GM23248 (cell line): Measurements from ENCODE around the gene SLC29A3. TPM values are rescaled to one million over a fixed set of nuclear protein-coding genes. Genes with fewer than 3 reads are reported as not detected.
"Not testable (repeated sequence)": the region's sequence is repeated elsewhere in the genome, so short reads cannot be mapped to it uniquely, and the experiment has no call there.

Experiments used
- DNase-seq: peaks from one replicate; pipeline ENCODE4 v3.0.0-alpha.2; 2015
- H2AFZ ChIP-seq: fragments of 200-600 bp; sonication (generic); 2 replicates; pipeline ENCODE4 v1.6.1; 2016; ENCODE audit warnings: antibody characterized with exemption
- H3F3A ChIP-seq: fragments of 200-600 bp; sonication (generic); 2 replicates; pipeline ENCODE4 v1.6.1; 2016; ENCODE audit warnings: mild to moderate bottlenecking, antibody characterized with exemption, mixed run types; ENCODE audit not compliant: insufficient read depth
- H3K27ac ChIP-seq: fragments of 200-600 bp; sonication (generic); 2 replicates; pipeline ENCODE4 v1.5.1; 2016; ENCODE audit warnings: mild to moderate bottlenecking
- H3K27me3 ChIP-seq: fragments of 200-600 bp; sonication (generic); replicated peaks from 2 replicates; pipeline ENCODE4 v1.6.1; 2016; ENCODE audit warnings: mild to moderate bottlenecking; ENCODE audit not compliant: insufficient read depth
- H3K36me3 ChIP-seq: fragments of 200-600 bp; sonication (generic); 2 replicates; pipeline ENCODE4 v1.6.1; 2016; ENCODE audit warnings: low read depth, mild to moderate bottlenecking
- H3K4me1 ChIP-seq: fragments of 200-600 bp; sonication (generic); 2 replicates; pipeline ENCODE4 v1.6.1; 2016; ENCODE audit warnings: mild to moderate bottlenecking; ENCODE audit not compliant: insufficient read depth
- H3K4me2 ChIP-seq: fragments of 200-600 bp; sonication (generic); one replicate; pipeline ENCODE4 v1.6.1; 2016; ENCODE audit warnings: mild to moderate bottlenecking; ENCODE audit not compliant: unreplicated experiment
- H3K4me3 ChIP-seq: fragments of 200-600 bp; sonication (generic); 2 replicates; pipeline ENCODE4 v1.5.1; 2016; ENCODE audit warnings: mild to moderate bottlenecking
- H3K79me2 ChIP-seq: fragments of 200-600 bp; sonication (generic); 2 replicates; pipeline ENCODE4 v1.6.1; 2016; ENCODE audit warnings: mild to moderate bottlenecking; ENCODE audit not compliant: insufficient read depth
- H3K9ac ChIP-seq: fragments of 200-600 bp; sonication (generic); 2 replicates; pipeline ENCODE4 v1.6.1; 2016; ENCODE audit warnings: mild to moderate bottlenecking
- H3K9me2 ChIP-seq: fragments of 200-600 bp; sonication (generic); 2 replicates; pipeline ENCODE4 v1.6.1; 2016; ENCODE audit warnings: mixed run types, mild to moderate bottlenecking, moderate library complexity; ENCODE audit not compliant: insufficient read depth
- H3K9me3 ChIP-seq: fragments of 200-600 bp; sonication (generic); one replicate; pipeline ENCODE4 v1.6.1; 2017; ENCODE audit warnings: low read depth
- H4K20me1 ChIP-seq: fragments of 200-600 bp; sonication (generic); 2 replicates; pipeline ENCODE4 v1.6.0; 2016; ENCODE audit not compliant: insufficient read depth
- EZH2 ChIP-seq: fragments of 200-600 bp; sonication (generic); IDR thresholded peaks from 2 replicates; pipeline ENCODE4 v1.6.1; 2018; ENCODE audit warnings: antibody characterized with exemption, mild to moderate bottlenecking; ENCODE audit not compliant: insufficient read depth, poor library complexity, severe bottlenecking
- EZH2phosphoT487 ChIP-seq: fragments of 200-600 bp; sonication (generic); IDR thresholded peaks from 2 replicates; pipeline ENCODE4 v1.6.1; 2018; ENCODE audit warnings: antibody characterized with exemption, moderate library complexity, mild to moderate bottlenecking, low read depth; ENCODE audit not compliant: insufficient read depth
- WGBS, 2 experiments: methylation state at CpG; one replicate each; pipeline ENCODE4 v1.1.6; 2015 to 2017; ENCODE audit warnings: low lambda C conversion rate in 2 of 2, low coverage in 1 of 2; ENCODE audit errors: missing lambda C conversion rate in 2 of 2; 5-methylcytosine and 5-hydroxymethylcytosine counted together
- in situ Hi-C: fragments of 300-500 bp; cut with MboI; formaldehyde crosslinking; loops from 2 replicates; pipeline ENCODE4 v1.15.0; 2020
- polyA plus RNA-seq: library from polyadenylated mRNA; unstranded; fragments of >200 nt; fragmentation: Nextera tagmentation; extraction: Ambion mirVana; gene quantifications from 2 replicates; pipeline ENCODE4 v1.2.1, GENCODE V29; 2016
- total RNA-seq: library from RNA; depleted of rRNA; stranded (reverse); fragments of >200 nt; shearing (Covaris generic); gene quantifications from 2 replicates; pipeline ENCODE4 v1.2.3, GENCODE V29; 2014

The SLC29A3 gene
- total and polyA plus RNA-seq, 2 experiments from 2014 or later, result 1.9 to 7.3 TPM

GRCh38 chr10:71357792-71358265, 38.8 kb downstream of the SLC29A3 start:
- DNase-seq, result peak; percentile 40

GRCh38 chr10:71358277-71358676, 39.2 kb downstream of the SLC29A3 start:
- 92% methylated on average over 8 of the region's 8 CpGs for WGBS, 2 experiments
- no peaks in the 10 kb centered on the region for H4K20me1 ChIP-seq
- no peak overlapping the region for H2AFZ ChIP-seq
- no peaks in the 10 kb centered on the region for H3K36me3 ChIP-seq
- H3K4me1 ChIP-seq, result no peaks in the 10 kb centered on the region
- DNase-seq, result no peak
- H3K4me3 ChIP-seq, result no peak overlapping the region
- H3K9ac ChIP-seq, result no peak overlapping the region
- no peak overlapping the region for H3K4me2 ChIP-seq
- no peaks in the 10 kb centered on the region for H3K27me3 ChIP-seq
- no peaks in the 10 kb centered on the region for H3F3A ChIP-seq
- H3K9me3 ChIP-seq, result no peaks in the 10 kb centered on the region
- H3K9me2 ChIP-seq, result no peaks in the 10 kb centered on the region
- H3K79me2 ChIP-seq, result no peaks in the 10 kb centered on the region
- in situ Hi-C loops, result no loop called here
- TF ChIP-seq EZH2 (no peak), EZH2phosphoT487 (no peak)
- H3K27ac ChIP-seq, result no peak overlapping the region

More at GRCh38 chr10:71357792-71358265, 38.8 kb downstream of the SLC29A3 start:
- 66 to 72% methylated on average over 7 of the region's 7 CpGs for WGBS, 2 experiments
- no peak overlapping the region for H3K4me3 ChIP-seq
- no peak overlapping the region for H3K27ac ChIP-seq
- H3K9me2 ChIP-seq, result no peaks in the 10 kb centered on the region
- H3K36me3 ChIP-seq, result no peaks in the 10 kb centered on the region
- TF ChIP-seq EZH2, result no peak
- no peak for TF ChIP-seq EZH2phosphoT487
- no peak overlapping the region for H3K9ac ChIP-seq
- H3K4me2 ChIP-seq, result no peak overlapping the region
- no peaks in the 10 kb centered on the region for H3K9me3 ChIP-seq
- no peaks in the 10 kb centered on the region for H3F3A ChIP-seq
- no peaks in the 10 kb centered on the region for H4K20me1 ChIP-seq
- in situ Hi-C loops, result no loop called here
- no peaks in the 10 kb centered on the region for H3K4me1 ChIP-seq
- H3K27me3 ChIP-seq, result no peaks in the 10 kb centered on the region
- no peak overlapping the region for H2AFZ ChIP-seq
- H3K79me2 ChIP-seq, result no peaks in the 10 kb centered on the region

- in situ Hi-C loops, H3K9ac ChIP-seq, H4K20me1 ChIP-seq, H3K4me1 ChIP-seq, H3K27me3 ChIP-seq, H3K9me3 ChIP-seq, H2AFZ ChIP-seq, H3K36me3 ChIP-seq, H3K27ac ChIP-seq, H3F3A ChIP-seq, H3K9me2 ChIP-seq, H3K4me3 ChIP-seq, H3K4me2 ChIP-seq, H3K79me2 ChIP-seq, DNase-seq: not testable (repeated sequence)
- WGBS, 2 experiments, result 87 to 89% methylated on average over 10 of the region's 10 CpGs
Observed at GRCh38 chr10:71358906-71359305, 39.8 kb downstream of the SLC29A3 start.

- DNase-seq, result no peak
- Histone ChIP-seq H3K9me3 (no peaks in the 10 kb centered on the region), H3K9ac (no peak overlapping the region), H4K20me1 (no peaks in the 10 kb centered on the region), H3K4me3 (no peak overlapping the region), H3K9me2 (no peaks in the 10 kb centered on the region), H3K4me1 (peaks cover 6% of the 10 kb centered on the region), H3K79me2 (no peaks in the 10 kb centered on the region), H3K4me2 (no peak overlapping the region), H3F3A (peaks cover 8% of the 10 kb centered on the region), H2AFZ (no peak overlapping the region), H3K36me3 (no peaks in the 10 kb centered on the region), H3K27ac (no peak overlapping the region), H3K27me3 (no peaks in the 10 kb centered on the region)
- TF ChIP-seq EZH2 (no peak), EZH2phosphoT487 (no peak)
- WGBS, 2 experiments, result 91 to 92% methylated on average over 9 of the region's 9 CpGs
- in situ Hi-C loops, result no loop called here
Observed at GRCh38 chr10:71359364-71360046, 40.4 kb downstream of the SLC29A3 start.
